GM21529 (cell line): Measurements from ENCODE around the gene RASEF.

ENCODE experiments used
- ATAC-seq: cut with Tn5 transposase; IDR thresholded peaks from one replicate; pipeline ENCODE4 v1.9.1; 2021; ENCODE audit not compliant: unreplicated experiment

RASEF gene

DNA sequence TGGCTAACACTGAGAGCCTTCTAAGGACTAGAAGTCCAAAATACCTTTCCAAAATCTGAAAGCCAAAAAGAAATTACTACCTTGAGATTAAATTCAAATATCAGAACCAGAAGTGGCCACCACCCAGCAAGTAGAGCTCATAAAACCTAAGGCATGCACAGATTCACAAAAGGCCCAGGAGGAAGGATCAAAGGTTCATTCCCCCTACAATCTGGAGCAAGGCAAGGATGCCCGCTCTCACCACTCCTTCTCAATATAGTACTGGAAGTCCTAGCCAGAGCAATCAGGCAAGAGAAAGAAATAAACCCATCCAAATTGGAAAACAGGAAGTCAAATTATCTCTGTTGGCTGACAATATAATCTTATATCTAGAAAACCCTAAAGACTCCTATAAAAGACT, 6.0 kb downstream of the RASEF start:
- ATAC-seq: no peak

DNA sequence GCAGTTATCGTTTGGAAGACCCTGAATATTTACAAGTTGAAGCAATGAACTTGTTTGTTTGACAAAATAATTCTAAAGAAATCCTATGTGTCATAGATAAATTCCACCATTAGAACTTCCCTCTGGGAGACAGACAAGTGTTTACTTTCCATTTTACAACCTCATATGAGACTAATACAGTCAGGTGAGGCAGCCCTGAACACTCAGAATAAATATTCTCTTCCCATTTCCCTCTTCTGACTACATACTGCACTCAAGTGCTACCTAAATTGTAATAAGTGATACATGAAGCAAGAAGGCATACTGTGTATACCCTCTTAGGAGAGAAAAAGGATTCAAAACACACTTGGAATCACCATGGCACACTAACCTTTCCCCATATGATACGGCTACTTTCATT, 6.8 kb downstream of the RASEF start:
- no peak for ATAC-seq

DNA sequence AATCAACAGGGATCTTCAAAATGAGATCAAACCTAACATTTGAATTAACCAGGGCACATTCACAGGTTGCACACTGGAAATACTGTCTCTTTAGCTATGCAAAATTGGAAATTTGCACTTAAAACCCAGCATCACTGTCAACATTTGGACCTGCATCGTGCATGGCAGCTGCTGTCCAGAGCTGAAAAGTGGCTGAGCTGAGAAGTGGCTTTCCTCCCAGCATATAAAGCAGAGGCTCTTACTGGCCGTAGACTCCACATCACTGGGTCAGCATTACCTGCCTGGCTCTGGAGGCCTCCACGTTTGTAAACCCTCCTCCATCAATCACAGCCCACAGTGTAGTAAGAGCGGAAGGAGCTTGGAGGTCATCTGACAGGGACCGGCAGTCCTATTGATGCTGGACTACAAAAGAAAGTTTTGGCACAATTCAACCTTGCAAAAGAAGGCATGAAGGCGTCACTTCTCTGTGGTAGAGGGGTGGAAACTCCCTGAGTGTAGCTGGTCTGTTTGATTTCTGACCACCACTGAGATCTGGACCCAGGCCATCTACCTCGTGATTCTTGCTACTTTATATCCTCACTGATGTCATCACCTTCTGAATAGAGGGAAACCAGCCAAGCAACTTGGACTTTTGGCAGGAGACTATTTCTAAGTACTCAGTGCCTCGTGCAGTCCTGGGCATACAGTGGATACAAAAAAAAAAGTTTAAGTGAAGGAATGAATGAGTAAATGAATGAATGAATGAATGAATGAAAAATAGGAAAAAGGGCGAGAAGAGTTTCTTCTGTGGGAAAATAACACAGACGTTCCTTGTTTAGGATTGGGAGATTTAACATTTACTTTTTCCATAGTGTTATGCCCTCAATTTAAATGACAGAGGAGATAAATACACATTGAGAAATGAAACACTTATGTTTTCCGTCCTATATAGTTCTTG, 14.8 kb downstream of the RASEF start:
- no peak for ATAC-seq

DNA sequence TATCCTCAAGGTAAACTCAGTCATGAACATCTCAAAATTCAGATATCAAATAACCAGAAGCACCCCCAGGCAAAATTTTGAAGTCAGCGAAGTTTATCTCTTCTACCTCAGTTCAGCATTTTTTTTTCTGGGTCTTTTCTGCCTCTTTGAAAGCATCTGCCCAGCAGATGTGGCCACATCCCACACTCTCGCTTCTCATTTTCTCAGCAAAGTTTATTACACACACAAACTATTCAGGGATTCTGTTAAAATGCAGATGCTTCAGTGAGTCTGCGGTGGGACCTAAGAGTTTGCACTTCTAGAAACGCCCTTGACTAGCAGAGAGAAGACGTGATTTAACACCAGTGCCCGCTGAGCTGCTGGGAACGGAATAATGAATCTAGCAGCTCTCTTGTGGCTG, 19.3 kb downstream of the RASEF start:
- no peak for ATAC-seq

DNA sequence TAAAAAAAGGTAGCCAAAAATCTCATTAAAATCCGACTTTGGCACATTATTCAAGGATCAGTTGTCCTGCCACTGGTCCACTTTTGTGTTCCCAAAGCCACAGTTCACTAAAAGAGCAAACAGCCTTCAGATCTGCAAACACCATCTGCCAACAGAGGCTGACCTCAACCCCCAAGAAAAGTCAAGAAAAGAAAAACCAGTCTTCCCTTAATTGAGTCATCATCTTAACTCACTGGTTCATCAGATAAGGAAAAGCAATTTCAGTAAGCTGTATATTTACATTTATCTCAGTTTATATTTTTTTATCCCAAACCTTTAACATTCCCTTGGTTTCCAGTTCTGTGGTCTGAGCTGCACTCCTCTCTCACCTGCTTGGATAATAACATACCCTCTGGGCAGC, 21.2 kb downstream of the RASEF start:
- no peak for ATAC-seq

DNA sequence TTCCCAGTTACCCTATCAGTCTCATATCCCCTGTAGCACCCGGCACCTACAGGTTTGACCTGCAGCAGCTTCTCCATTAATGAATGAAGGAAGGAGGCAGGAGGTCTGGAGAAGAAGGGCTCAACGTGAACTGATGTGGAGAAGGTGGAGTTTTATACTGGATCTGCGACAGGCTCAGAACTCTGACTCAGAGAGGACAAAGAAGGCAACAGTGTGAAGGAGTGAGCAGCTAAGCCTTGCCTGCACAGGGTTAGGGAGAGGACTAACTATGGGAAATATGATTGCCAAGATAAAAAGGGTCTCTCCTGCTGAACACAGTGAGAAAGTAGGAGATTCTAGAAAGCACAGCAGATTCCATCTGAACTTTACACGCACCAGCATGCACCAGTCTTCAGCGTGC, 23.6 kb downstream of the RASEF start:
- ATAC-seq: no peak

DNA sequence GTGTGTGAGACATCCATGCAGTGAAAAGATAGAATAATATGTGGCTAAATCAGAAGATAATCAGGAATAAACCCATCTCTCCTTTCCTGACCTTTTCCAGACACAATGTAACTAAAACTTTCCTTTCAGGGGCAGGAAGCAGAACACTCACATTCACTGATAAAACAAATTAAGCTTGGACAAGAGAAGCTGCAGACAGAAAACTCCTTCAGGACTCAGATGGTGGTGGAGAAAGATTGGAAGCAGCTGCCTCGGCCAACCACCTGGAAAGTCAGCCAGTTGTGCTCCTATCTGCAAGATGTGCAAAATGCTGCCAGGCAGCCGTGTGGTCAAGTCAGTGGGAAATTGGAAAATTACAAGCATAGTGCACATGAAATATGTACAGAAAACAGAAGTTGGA, 26.9 kb downstream of the RASEF start:
- no peak for ATAC-seq

DNA sequence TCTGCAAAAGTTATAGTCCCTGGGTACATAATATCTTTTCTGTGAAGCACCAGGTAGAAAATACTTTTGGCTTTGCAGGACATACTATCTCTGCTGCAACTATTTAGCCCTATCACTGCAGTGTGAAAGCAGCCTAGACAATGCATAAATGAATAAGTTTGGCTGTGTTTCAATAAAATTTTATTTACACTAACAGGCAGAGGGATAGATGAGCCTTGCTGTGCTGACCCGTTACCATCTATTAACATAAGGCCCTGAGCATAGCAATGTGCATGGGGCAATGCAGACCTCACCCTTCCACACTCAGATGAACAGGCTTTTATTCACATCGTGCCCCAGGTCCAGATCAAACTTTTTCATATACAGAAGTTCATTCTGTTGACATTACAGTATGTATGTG, 27.8 kb downstream of the RASEF start:
- ATAC-seq: no peak

DNA sequence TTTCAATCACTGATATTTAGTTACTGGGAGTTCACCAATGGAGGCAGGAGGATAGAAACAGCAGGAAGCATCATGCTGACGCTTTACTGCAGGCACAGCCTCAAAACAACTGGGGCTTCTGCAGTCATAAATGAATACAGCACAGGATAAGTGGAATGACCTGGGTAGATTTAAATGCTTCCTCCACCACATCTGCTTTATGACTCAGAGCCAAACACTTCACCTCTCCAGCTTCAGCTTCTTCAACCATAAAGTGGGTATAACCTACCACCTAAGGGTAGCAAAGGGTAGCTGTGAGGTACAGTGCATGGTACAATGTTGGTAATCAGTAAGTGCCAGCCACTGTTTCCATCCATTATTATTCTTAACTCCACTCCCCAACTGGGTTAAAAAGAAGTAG, 28.4 kb downstream of the RASEF start:
- ATAC-seq: no peak

DNA sequence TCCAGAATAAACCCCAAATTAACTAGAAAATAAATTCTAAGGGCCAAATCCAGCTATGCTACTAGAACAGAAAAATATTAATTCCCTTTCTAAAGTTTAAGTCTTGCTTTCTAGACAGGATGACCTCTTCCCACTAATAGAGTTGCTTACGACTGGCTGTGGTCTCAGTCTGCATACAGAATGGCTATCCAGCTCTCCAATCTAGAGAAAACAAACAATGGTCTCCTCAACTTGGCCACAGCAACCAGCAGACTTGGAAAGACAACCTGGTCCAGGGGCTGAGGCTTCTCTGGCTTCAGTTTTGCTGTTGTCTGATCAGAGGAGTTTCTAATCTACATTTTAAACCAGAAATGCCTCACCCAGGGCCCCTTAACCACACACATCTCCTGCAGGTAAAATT, 28.9 kb downstream of the RASEF start:
- no peak for ATAC-seq

DNA sequence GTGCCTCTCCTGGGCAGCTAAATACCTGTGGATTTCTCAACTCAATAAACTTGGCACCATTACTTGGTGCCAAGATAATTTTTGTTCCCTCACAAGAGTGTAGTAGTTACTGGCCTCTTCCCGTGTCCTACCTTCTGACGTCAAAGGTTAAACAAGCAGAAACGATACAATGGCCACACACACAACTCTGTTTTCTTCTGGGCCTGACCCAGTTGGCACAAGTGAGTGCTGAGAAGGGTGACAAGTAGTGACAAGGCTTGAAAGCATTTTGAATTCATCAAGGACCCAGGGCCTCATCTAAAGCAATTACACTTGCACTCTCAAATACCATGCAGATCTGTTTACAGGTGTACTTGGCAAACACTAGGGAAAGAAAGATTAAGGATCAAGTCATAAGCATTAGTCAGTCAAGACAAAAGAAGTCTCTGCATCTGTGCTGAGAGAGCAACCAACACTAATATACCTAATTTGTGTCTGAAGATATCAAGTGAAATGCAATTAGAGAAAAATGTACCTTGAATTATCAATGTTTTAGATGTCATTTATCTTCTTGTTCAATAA, 30.8 kb downstream of the RASEF start:
- no peak for ATAC-seq

DNA sequence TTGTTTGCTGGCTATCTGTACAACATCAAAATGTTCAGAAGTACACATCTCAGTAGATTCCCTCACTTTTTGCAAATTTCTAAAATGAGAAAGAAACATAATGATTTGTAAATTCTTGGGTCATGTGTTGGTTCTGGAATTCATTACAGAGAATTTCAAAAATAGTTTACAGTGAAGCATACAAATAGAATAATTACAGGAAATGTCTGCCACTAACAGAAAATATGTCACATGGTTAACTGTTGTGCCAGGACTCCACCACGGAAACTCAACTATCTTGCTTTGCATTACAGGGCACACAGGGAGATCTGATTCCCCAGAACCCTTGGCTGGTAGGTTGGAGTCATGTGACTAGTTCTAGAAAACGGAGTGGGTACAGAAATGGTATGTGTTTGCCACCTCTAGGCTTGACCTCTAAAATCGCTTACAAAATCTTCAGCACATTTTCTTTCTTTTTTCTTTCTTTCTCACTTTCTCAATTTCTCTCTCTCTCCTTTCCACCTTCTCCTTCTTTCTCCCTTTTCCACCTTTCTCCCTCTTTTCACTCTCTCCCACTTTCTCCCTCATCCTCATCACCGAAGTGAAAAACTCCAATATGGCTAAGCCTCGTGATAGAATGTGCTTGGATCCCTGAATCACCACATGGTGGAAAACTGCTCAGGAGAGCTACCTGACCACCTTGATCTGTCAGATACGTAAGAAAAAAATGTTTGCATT, 32.4 kb downstream of the RASEF start:
- ATAC-seq: no peak

DNA sequence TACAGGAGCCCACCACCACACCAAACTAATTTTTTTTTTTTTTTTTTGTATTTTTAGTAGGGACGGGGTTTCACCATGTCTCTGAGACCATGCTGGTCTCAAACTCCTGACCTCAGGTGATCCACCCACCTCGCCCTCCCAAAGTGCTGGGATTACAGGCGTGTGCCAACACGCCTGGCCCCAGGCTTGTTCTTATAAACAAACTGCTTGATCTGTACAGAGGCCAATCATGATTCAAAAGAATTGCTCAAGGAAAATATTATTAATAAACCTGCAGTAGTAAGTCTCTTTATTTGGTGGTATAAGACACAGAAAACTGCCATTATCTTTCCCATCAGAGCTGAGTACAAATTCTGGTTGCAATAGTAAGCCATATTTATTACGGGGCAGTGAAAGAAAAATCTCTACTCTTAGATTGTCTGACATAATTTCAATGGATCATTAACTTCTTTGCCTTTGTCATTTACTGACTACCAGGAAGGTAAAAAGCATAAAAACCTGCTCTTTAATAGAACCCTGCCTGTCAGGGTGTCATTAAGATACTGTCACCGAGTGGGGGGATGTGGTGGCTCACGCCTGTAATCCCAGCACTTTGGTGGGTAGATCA, 33.3 kb downstream of the RASEF start:
- ATAC-seq: no peak

DNA sequence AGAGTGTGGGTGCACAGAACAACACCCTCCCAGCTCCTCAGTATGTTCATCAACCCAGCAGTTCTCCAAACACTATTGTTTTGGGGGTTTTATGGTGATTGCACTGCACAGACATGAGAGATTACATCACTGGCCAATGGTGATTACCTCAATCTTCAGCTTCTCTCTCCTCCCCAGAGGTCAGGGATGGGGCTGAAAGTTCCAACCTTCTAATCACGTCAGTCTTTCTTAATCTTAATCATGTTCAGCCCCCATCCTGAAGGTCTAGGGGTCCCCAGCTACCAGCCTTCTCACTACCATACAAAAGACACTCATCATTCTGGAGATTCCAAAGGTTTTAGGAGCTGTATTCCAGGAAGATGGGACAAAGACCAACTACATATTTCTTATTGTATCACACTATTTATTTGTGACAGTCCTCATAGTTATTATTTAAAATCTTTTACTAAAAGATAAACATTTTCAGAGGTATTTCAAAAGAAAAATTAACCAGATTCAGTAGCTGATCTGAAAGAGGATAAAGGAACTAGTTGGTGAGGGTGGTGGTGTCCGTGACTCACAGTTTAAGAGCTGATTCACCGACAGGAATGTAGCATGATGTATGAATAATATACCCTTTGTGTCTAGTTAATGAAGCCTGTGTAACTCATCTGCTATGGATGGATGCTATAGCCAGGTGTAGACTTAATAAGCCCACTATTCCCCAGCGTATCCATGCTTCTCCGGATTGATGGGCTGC, 35.6 kb downstream of the RASEF start:
- no peak for ATAC-seq

DNA sequence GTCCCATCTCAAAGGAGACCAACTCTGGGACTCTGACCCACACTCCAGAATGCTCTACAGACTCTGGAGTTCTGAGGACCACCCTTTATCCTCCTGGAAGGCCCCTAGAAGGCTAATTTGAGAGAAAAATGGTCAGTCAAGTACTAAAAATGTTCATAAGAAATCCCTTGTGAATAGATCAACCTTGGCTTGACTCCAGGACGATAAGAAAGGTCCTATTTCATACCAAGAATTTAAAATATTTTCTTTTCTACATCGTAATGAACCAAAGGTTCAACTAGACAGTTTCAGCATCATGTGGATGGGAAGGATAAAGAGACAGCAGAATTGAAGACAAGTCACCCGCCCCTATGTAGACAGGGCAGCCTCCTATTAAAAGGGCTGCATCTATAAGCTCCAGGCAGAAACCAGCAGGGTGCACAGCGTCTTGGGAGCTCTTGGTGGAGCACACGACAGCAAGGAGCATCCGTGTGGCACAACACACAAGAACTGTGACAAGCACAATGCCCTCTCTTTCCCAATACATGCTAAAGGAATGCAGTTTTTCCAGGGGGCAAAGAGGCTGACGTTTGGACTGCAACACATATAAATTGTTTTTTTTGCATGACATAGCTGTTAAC, 38.3 kb downstream of the RASEF start:
- ATAC-seq: no peak

DNA sequence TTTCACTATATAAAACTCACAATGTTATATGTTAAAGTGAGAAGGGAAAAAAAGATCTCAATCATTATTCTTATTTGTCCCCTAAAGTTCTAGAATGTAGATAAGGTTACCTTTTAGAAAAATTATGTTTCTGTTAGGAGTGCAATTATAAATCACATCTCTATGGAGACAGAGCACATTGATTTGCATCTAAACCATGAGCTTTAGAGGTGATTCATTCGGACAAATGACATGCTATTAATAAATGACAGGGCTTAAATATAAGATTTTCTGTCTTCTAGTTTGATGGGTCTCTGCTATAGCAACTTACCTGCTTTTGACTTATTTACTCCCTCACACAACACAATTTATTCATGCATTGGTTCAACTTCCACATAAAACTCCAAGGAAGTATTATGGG, 39.8 kb downstream of the RASEF start:
- no peak for ATAC-seq

DNA sequence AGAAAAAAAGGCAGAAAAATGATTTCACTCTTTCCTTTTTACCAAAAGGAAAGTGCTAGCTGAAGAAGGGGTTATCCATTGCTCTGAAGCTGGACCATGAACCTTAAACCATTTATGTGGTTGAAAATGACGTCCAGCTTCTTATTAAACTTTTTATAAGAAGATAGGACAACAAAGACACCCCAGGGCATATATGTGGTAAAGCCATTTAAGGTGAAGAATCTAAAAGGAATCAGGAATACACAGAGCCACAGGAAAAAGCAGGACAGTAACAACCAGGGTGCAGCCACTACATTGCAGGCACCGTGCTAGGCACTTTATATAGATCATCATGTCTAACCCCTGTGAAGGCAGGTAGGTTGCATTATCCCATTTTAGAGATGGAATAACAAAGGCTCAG, 42.1 kb downstream of the RASEF start:
- ATAC-seq: no peak

DNA sequence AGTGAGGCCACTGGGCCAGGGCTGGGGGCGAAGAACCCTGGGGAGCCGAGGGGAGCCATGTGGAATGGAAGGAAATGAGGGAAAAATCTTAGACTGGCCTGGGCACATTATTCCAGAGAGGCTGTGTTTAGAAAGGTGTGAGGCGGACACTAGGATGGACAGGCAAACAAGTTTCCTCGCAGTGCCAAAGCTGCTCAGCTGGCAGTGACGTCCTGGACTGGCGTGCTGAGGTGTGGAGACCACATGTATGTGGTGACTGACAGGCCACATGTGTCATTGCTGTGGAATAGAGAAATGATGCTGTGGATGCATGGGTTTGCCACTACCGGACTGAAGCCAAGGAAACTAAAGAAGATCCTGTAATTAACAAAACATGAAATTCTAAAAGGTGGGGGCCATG, 42.6 kb downstream of the RASEF start:
- ATAC-seq: no peak

DNA sequence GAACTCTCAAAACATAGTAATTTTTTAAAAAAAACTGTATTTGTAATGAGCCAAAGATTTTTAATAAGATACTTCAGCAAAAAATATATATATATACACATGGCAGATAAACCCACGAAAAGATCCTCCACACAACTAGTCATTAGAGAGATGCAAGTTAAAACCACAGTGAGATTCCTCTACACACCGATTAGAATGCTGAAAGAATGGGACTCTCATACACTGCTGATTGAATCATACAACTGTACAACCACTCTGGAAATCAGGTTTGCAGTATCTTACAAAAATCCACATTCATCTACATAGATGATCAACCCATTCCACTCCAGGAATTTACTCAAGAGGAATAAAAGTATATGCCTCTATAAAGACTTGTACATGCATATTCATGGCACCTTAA, 43.7 kb downstream of the RASEF start:
- ATAC-seq: no peak

DNA sequence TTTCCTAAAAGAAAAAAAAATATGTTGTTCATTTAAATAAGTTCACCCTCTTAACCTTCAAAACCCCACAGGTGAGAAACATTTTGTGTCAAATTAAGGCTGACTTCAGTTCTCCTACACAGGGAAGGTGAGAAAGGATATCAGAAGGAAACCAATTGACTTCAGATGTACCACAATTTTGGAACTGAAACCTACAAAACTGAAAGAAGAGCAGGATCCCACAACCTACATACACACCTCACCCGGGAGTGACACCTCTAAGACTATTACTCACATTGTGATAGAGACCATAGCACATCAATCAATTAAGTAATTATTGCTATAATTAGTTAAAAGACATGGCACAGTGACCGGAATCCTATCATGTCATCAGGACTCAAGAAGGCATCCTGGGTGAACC, 47.0 kb downstream of the RASEF start:
- ATAC-seq: no peak
